SK-N-SH treated with all-trans-retinoic acid at 6 μM for 48 hours (cell line): Measurements from ENCODE around the gene AKT1S1.

Source experiments
- ATAC-seq: fragments of 200-7000 bp; cut with Tn5 transposase; 3 replicates; pipeline ENCODE4 v1.9.1; 2020; ENCODE audit warnings: mild to moderate bottlenecking, moderate library complexity
- ARNTL ChIP-seq: fragments of 450-650 bp; formaldehyde crosslinking; IDR thresholded peaks from 2 replicates; pipeline ENCODE4 v1.5.0; 2020; ENCODE audit warnings: low read depth, mild to moderate bottlenecking, moderate library complexity, borderline replicate concordance
- BACH2 ChIP-seq: fragments of 250-450 bp; sonication (Bioruptor Pico); IDR thresholded peaks from 2 replicates; pipeline ENCODE4 v1.9.0; 2021; ENCODE audit warnings: mild to moderate bottlenecking, borderline replicate concordance
- CREB5 ChIP-seq: fragments of 250-450 bp; sonication (Bioruptor Pico); IDR thresholded peaks from 2 replicates; pipeline ENCODE4 v1.5.1; 2020; ENCODE audit warnings: low read depth, mild to moderate bottlenecking, moderate library complexity
- CSDC2 ChIP-seq: fragments of 250-450 bp; sonication (Bioruptor Pico); IDR thresholded peaks from 2 replicates; pipeline ENCODE4 v1.5.0; 2020; ENCODE audit warnings: mild to moderate bottlenecking, moderate library complexity
- CSRNP3 ChIP-seq: fragments of 250-450 bp; sonication (Bioruptor Pico); IDR thresholded peaks from 2 replicates; pipeline ENCODE4 v1.5.1; 2021; ENCODE audit warnings: mild to moderate bottlenecking, moderate library complexity
- ISL1 ChIP-seq: fragments of 250-450 bp; sonication (Bioruptor Pico); IDR thresholded peaks from 2 replicates; pipeline ENCODE4 v2.1.2; 2022; ENCODE audit warnings: mild to moderate bottlenecking, moderate library complexity
- PPARA ChIP-seq: fragments of 250-450 bp; sonication (Bioruptor Pico); IDR thresholded peaks from 2 replicates; pipeline ENCODE4 v1.5.0; 2020; ENCODE audit warnings: mild to moderate bottlenecking, borderline replicate concordance
- RARB ChIP-seq: fragments of 250-450 bp; sonication (Bioruptor Pico); IDR thresholded peaks from 2 replicates; pipeline ENCODE4 v1.8.0; 2021; ENCODE audit warnings: mild to moderate bottlenecking, moderate library complexity
- SNAI2 ChIP-seq: fragments of 250-450 bp; sonication (Bioruptor Pico); IDR thresholded peaks from 2 replicates; pipeline ENCODE4 v1.5.0; 2020; ENCODE audit warnings: mild to moderate bottlenecking, moderate library complexity
- TOX ChIP-seq: fragments of 250-450 bp; sonication (Bioruptor Pico); IDR thresholded peaks from 2 replicates; pipeline ENCODE4 v1.8.0; 2021; ENCODE audit warnings: mild to moderate bottlenecking, moderate library complexity, borderline replicate concordance
- ZFP3 ChIP-seq: fragments of 250-450 bp; sonication (Bioruptor Pico); IDR thresholded peaks from 2 replicates; pipeline ENCODE4 v1.5.0; 2020; ENCODE audit warnings: mild to moderate bottlenecking, moderate library complexity
- ZFP30 ChIP-seq: fragments of 450-650 bp; formaldehyde crosslinking; IDR thresholded peaks from 2 replicates; pipeline ENCODE4 v1.5.0; 2022; ENCODE audit warnings: mild to moderate bottlenecking, moderate library complexity
- ZNF565 ChIP-seq: fragments of 450-650 bp; formaldehyde crosslinking; conservative IDR thresholded peaks from 2 replicates; pipeline ENCODE4 v1.5.0; 2020; ENCODE audit warnings: low read depth, mild to moderate bottlenecking, moderate library complexity
- ZNF70 ChIP-seq: fragments of 450-650 bp; formaldehyde crosslinking; IDR thresholded peaks from 2 replicates; pipeline ENCODE4 v1.5.0; 2020; ENCODE audit warnings: mild to moderate bottlenecking, moderate library complexity
- ZNF8 ChIP-seq: fragments of 450-650 bp; formaldehyde crosslinking; IDR thresholded peaks from 2 replicates; pipeline ENCODE4 v1.5.0; 2020; ENCODE audit warnings: mild to moderate bottlenecking, moderate library complexity
- TF ChIP-seq, protein P1 (sequence below): fragments of 250-450 bp; sonication (Bioruptor Pico); IDR thresholded peaks from 2 replicates; pipeline ENCODE4 v1.8.0; 2020; ENCODE audit warnings: mild to moderate bottlenecking, moderate library complexity, borderline replicate concordance
- TF ChIP-seq, protein P2 (sequence below): fragments of 250-450 bp; sonication (Bioruptor Pico); IDR thresholded peaks from 2 replicates; pipeline ENCODE4 v1.8.0; 2021; ENCODE audit warnings: low read depth, mild to moderate bottlenecking, moderate library complexity, borderline replicate concordance

AKT1S1 gene

GRCh38 chr19:49910179-49910578 is 33.0 kb upstream of the AKT1S1 start:
- no peak for ATAC-seq
- TF ChIP-seq CSDC2 (CRISPR knock-in tag) (no peak), ZNF70 (CRISPR knock-in tag) (no peak), SNAI2 (CRISPR knock-in tag) (no peak), ZFP3 (CRISPR knock-in tag) (no peak), ISL1 (CRISPR knock-in tag) (no peak), BACH2 (CRISPR knock-in tag) (no peak), ZFP30 (CRISPR knock-in tag) (no peak), CREB5 (CRISPR knock-in tag) (no peak), CSRNP3 (CRISPR knock-in tag) (no peak), RARB (CRISPR knock-in tag) (no peak), TOX (no peak), ZNF8 (CRISPR knock-in tag) (no peak)
- TF ChIP-seq, protein P1, sequence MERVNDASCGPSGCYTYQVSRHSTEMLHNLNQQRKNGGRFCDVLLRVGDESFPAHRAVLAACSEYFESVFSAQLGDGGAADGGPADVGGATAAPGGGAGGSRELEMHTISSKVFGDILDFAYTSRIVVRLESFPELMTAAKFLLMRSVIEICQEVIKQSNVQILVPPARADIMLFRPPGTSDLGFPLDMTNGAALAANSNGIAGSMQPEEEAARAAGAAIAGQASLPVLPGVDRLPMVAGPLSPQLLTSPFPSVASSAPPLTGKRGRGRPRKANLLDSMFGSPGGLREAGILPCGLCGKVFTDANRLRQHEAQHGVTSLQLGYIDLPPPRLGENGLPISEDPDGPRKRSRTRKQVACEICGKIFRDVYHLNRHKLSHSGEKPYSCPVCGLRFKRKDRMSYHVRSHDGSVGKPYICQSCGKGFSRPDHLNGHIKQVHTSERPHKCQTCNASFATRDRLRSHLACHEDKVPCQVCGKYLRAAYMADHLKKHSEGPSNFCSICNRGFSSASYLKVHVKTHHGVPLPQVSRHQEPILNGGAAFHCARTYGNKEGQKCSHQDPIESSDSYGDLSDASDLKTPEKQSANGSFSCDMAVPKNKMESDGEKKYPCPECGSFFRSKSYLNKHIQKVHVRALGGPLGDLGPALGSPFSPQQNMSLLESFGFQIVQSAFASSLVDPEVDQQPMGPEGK: no peak

DNA sequence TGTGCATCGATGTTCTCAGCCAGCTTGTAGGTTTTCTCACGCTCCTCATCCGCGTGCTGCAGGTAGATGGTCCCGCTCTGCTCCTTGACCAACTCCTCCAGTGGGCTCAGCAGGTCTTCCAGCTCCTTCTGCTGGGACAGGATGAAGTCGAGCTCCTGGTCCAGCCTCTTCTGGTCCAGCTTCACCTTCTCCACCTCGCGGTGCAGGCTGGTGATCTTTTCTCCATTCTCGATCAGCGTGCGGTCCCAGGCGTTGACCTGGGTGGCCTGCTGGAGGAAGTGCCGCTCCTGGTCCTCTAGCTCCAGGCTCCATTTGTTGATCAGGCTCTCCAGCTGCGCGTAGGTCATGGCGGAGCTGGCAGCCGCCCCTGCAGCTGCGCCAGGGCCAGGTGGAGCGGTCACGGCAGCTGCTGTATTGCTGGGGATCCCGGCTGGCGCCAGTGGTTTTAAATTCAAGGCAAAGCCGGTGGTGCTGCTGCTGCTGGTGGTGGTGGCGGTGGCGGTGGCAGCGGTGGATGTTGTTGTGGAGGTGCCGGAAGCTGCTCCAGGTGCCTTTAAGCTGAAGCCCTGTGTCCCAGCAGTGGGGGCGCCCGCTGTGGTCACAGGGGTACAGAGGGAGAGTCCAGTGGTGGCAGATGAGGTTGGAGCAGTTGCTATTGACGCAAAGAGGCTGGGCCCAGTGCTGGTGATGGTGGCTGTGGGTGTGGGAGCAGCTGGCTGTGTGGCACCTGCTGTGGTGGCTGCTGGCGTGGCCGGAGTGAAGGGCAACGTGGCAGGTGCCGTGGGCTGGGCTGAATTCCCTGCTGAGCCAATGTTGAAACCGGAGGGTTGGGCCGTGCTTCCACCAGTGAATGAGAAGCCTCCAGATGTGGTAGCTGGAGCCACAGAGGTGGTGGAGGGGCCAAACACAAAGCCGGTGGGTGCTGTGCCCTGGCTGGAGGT is 31.6 kb upstream of the AKT1S1 start:
- TF ChIP-seq, protein P2, sequence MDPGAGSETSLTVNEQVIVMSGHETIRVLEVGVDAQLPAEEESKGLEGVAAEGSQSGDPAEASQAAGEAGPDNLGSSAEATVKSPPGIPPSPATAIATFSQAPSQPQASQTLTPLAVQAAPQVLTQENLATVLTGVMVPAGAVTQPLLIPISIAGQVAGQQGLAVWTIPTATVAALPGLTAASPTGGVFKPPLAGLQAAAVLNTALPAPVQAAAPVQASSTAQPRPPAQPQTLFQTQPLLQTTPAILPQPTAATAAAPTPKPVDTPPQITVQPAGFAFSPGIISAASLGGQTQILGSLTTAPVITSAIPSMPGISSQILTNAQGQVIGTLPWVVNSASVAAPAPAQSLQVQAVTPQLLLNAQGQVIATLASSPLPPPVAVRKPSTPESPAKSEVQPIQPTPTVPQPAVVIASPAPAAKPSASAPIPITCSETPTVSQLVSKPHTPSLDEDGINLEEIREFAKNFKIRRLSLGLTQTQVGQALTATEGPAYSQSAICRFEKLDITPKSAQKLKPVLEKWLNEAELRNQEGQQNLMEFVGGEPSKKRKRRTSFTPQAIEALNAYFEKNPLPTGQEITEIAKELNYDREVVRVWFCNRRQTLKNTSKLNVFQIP (CRISPR knock-in tag): no peak
- TF ChIP-seq ZFP30 (CRISPR knock-in tag) (no peak), CREB5 (CRISPR knock-in tag) (no peak), PPARA (CRISPR knock-in tag) (no peak), ARNTL (CRISPR knock-in tag) (no peak)
- ATAC-seq: no peak

GRCh38 chr19:49907745-49908446 is 30.7 kb upstream of the AKT1S1 start:
- ATAC-seq: no peak
- TF ChIP-seq, protein P2 (CRISPR knock-in tag): no peak
- TF ChIP-seq BACH2 (CRISPR knock-in tag): no peak
- no peak for TF ChIP-seq ISL1 (CRISPR knock-in tag)
- no peak for TF ChIP-seq CSRNP3 (CRISPR knock-in tag)
- no peak for TF ChIP-seq CSDC2 (CRISPR knock-in tag)
- TF ChIP-seq TOX: no peak
- no peak for TF ChIP-seq RARB (CRISPR knock-in tag)
- TF ChIP-seq, protein P1: no peak
- no peak for TF ChIP-seq ZNF565 (CRISPR knock-in tag)
- TF ChIP-seq ZNF8 (CRISPR knock-in tag): no peak
